Measurements from ENCODE around the gene UPF3B. TPM values are rescaled to one million over a fixed set of nuclear protein-coding genes. Genes with fewer than 3 reads are reported as not detected.

Gene UPF3B
- 15.9 to 22.0 TPM (median 16.7 TPM) in 5 replicates for total RNA-seq (2022; extraction: Qiagen RNA extraction)

DNA sequence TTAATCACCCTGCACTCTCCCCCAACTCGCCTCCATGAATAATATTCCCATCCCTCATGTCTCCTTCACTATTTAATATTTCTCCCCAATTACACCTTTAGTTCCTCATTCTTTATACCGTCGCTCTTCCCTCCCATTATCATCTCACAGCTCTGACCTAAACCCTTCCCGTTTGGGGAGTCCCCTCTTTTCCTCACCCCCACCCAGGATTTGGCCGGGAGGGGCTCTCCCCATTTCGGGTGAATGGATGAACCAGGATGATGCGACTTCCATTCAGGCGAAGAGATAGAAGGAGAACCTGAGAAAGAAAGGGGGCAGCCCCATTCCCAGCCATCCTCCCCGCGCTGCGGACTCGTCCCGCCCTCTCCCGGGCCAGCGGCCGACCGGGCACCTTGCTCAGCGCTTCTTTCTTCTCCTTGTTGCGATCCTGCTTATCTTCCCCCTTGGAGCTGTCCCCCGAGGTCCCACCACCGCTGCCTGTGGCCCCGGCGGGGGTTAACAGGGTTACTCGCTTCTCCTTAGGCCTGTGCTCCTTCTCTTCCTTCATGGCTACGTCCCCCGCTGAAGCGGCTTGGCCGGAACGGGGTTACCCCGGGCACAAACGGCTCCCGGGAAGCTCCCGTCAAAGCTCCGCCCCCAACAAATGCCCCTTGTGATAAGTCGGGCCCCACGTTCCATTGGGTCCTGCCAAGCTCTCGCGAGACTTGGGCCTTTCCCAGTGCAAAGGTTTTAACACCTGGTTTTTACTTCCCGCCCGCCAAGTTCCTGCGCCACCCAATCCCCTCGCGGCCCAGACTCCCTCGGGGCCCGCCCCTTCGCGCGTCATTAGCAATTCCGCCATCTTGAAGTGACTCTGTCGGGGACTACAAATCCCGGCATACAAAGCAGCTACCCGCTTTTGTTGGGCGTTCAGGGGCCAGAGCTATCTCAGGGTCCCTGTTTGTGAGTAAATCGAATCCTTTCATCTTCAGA lies at the start of gene UPF3B:
UPF3B (minus strand) TSS at position 582 of the 972 bp plus-strand sequence; CDS start at position 547, 35 bp downstream.

DNA sequence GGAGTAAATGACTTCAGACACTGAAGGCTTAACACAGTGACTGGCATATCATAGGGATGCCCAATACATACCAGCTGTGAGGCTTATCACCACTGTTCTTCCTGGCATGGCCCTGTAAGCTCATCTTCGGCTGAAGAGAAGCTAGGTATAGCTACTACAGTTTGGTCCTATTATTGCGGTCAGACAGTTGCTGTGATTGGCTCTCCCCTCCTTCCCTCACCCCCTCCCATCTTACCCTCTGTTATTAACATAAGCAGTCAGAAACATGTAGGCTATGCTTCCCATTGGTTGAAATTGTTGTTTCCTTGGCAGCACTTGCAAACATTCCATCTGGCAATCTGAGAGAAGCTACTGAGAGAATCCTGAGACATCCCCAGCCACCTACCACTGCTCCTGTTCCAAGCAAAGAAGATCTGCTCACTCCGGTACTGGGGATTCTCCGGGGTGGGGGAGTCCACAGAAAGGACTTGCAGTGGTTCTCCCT lies 43.1 kb upstream of the UPF3B start, which contains the start of gene AKAP14:
AKAP14 (plus strand) TSS at position 51 of the 484 bp plus-strand sequence. CDS start 7,331 bp downstream, outside the sequence.

GRCh38 chrX:119871599-119872395 lies 19.0 kb upstream of the UPF3B start, which contains the start of the genes NDUFA1 and RNF113A:
Gene NDUFA1 (plus strand): TSS chrX:119871832. CDS start chrX:119871912, 80 bp downstream.
Gene RNF113A (minus strand): TSS chrX:119871733. CDS start chrX:119871613, 120 bp downstream.

GRCh38 chrX:119791437-119792231 lies 61.1 kb downstream of the UPF3B start, which contains the start of gene RPL39:
Gene RPL39 (minus strand): TSS chrX:119791630. CDS start chrX:119791576, 54 bp downstream.

Other genes with a start within 250 kb of the UPF3B start
- gene NKRF, start 246.5 kb downstream of the UPF3B start, total RNA-seq (2022; extraction: Qiagen RNA extraction) = 16.4 to 18.3 TPM (median 16.7 TPM) in 5 replicates
- gene SEPTIN6, start 159.8 kb downstream of the UPF3B start, total RNA-seq (2022; extraction: Qiagen RNA extraction) = 9.2 to 11.3 TPM (median 10.7 TPM) in 5 replicates
- 0.06 to 0.18 TPM (median 0.13 TPM) in 4 of 5 replicates, not detected in the other for gene SOWAHD, start 94.4 kb downstream of the UPF3B start, total RNA-seq (2022; extraction: Qiagen RNA extraction)
- gene RPL39, start 61.3 kb downstream of the UPF3B start, total RNA-seq (2022; extraction: Qiagen RNA extraction) = 3,440 to 4,395 TPM (median 3,536 TPM) in 5 replicates
- gene RNF113A, start 18.8 kb upstream of the UPF3B start, total RNA-seq (2022; extraction: Qiagen RNA extraction) = 29.8 to 32.3 TPM (median 31.0 TPM) in 5 replicates
- gene NDUFA1, start 18.9 kb upstream of the UPF3B start, total RNA-seq (2022; extraction: Qiagen RNA extraction) = 220 to 295 TPM (median 248 TPM) in 5 replicates
- 0.08 TPM in 1 of 5 replicates, not detected in the others for gene AKAP14, start 42.9 kb upstream of the UPF3B start, total RNA-seq (2022; extraction: Qiagen RNA extraction)
- gene NKAP, start 90.8 kb upstream of the UPF3B start, total RNA-seq (2022; extraction: Qiagen RNA extraction) = 6.8 to 7.8 TPM (median 7.0 TPM) in 5 replicates
- not detected in 5 replicates for gene RHOXF2B, start 224.7 kb upstream of the UPF3B start, total RNA-seq (2022; extraction: Qiagen RNA extraction)

Data from A549 treated with AZD2906 at 1 μM for 4 hours (cell line).